AG08396 (cell line): ENCODE measurements around the gene USP26.
A peak's percentile ranks its signal among the peaks of the same experiment; 100 is the strongest.
"Not testable (repeated sequence)": the region's sequence is repeated elsewhere in the genome, so short reads cannot be mapped to it uniquely, and the experiment has no call there.

Experiments
- DNase-seq: peaks from one replicate; pipeline ENCODE4 v3.0.0; 2012; ENCODE audit warnings: low spot score, mixed read lengths

USP26 gene

DNA sequence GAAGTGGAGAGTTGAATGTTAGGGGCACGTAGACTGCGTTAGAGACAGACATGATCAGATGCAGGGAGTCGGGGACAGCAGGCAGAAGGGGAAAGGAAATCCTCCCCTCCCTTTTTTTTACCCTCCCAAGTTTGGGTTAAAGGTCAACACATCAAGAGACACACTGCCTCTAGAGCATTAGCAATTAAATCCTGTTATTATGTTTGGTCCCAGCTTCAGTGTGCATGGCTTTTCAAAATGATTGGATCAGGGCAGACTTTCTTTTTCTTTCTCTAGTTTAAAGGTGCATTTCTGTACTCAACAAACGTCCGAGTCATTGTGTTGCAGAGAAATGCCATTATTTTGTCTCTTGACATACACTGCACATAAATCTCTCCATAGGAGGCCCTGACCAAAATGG lies 63.9 kb downstream of the USP26 start:
- no peak for DNase-seq

DNA sequence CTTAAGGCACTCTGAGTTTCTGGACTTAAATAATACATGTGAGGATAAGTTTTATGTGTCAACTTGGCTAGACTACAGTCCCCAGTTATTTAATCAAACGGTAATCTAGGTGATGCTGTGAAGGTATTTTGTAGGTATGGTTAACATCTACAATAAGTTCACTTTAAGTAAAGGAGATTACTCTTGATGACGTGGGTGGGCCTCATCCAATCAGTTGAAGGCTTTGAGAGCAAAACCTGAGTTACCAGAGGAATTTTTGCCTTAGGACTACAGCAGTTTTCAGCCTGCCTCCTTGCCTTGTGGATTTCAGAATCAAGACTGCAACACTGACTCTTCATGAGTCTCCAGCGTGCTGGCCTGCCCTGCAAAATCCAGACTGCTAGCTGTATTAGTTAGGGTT lies 78.7 kb downstream of the USP26 start:
- DNase-seq: no peak

DNA sequence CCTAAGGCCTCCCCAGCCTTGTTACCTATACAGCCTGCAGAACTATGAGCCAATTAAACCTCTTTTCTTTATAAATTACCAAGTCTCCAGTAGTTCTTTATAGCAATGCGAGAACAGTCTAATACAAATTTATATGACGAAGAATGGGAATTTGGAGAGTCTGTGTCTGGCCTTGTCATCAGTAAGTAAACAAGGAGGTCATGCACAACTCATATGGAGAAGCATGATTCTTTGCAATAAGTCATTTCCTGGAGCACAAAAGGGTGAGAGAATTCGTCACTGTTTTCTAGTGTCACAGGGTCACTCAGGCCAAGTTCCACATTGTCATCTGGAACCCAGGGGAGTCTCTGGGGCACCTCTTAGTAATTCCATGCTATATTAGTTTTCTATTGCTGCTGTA lies 89.5 kb downstream of the USP26 start:
- DNase-seq: no peak

DNA sequence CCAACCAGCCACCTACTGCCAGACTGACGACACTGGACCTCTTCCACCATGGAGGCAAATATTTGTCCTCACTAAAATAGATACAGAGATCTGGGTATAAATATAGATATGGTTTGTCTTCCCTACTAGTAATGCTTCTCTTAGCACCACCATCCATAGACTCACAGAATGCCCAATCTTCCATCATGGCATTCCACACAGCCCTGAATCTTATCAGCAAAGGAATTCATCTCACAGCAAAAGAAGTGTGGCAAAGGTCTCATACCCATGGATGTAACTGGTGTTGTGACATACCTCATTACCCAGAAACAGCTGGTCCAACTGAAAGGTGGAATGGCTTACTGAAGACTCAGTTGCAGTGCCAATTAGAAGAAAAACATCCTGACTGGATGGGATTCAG lies 91.3 kb downstream of the USP26 start:
- no peak for DNase-seq

DNA sequence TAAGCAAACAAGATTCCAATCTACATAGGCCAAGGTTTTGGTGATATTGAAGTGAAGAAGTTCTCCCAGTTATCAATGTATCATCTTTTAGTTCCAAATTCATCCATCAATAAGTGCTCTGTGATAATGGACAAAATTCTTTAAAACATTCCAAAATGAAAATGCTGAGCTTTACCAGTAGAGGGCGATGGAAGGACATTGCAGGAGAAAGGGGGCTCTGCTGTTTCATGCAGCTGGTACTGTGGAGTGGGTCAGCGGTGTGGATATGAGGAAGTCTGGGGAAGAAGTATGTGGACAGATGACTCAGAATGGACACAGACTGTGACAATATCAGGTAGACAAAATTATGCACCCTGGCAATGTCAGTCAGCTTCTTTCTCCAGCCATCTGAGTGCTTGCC lies 91.9 kb downstream of the USP26 start:
- DNase-seq: peak; percentile 18

DNA sequence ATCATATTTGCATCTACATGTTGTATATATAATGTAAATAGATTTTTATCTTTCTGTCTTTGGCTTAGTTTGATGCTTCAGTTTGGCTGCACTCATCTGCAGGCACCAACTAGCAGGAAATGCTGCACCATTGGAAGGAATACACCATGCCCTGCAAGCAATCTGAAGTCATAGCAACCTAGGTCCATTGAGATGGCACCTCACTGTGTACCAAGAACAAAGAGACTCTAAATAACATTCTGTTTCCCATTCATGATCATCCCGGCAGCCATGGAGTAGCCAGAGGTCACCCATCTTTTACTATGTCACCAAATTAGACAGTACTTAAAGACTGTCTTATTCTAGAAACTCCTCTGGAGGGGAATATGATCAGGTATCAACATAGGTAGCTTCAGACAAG lies 97.7 kb downstream of the USP26 start:
- no peak for DNase-seq

DNA sequence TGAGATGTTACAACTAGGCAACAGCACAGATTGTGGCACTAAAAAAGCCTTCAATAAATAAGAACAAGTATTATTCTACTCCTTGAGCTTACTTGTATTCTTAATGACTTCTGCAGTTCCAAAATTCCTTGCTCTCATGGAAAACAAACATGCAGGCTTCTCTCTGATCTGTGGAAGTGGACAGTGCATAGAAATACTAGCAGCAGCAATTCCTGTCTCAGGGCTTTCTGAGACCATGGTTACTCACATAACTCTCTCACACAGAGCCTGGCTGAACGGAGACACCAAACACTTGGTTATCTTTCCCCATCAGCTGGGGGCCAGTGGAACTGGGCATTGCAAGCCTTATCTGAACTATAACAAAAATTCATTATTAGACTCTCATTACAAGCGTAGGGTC lies 106.1 kb downstream of the USP26 start:
- DNase-seq: no peak

DNA sequence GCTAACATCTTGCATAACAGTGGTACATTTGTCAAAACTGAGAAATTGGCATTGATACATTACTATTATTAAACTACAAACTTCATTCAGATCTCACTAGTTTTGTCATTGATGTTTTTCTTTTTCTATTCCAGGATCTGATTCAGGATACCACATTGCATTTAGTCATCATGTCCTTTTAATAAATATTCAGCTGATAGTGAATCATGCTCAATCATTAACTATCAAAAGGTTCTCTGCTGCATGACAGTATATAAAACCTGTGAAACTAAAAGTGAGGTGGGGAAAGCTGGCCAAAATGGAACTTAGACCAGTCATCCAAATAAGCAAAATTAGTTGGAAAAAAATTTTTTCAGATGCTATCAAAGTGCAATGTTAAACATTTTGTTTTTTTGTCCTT lies 110.4 kb downstream of the USP26 start:
- no peak for DNase-seq

DNA sequence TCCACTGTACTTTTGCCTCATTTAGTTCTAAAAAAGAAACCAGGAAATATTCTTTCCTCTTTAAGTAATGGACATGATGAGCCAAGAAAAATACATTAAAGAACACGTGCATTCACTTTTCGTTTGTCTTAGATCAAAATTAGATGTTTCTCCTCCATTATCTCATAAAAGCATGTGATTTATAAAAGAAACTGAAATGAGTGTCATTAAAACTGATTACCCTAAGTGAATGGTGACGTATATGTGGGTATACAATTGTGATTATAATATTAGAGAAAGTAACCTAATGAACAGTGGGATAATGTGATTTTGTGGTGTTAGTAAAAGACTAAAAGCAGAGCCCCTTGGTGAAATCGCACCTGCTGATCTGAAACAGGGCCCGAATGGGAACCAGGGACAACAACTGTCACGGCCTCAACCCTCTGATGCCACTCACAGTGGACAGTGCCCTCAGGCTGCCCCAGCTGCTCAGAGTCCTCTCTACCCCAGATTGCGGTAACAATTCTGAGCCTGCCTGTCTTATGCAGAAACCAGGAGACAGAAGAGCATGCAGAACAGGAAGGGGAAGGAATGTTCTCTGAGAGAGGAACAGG lies 112.8 kb downstream of the USP26 start:
- no peak for DNase-seq

DNA sequence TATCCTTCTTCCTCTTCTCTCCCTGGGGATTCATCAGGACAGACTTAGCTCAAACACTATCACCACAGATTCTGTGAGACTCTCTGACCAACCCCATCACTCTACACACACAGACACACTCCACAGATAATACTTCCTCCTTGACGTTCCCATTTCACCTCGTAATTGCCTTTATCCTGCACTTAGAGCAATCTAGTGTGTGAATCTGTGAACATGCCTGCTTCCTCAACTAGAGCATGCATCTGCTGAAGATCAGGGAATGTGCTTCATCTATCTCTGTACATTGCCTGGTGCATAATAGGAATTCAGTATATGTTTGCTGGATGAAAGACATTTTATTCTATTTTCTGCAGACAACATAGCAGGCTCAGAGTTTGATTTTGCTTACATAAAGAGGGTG lies 113.4 kb downstream of the USP26 start:
- DNase-seq: no peak

DNA sequence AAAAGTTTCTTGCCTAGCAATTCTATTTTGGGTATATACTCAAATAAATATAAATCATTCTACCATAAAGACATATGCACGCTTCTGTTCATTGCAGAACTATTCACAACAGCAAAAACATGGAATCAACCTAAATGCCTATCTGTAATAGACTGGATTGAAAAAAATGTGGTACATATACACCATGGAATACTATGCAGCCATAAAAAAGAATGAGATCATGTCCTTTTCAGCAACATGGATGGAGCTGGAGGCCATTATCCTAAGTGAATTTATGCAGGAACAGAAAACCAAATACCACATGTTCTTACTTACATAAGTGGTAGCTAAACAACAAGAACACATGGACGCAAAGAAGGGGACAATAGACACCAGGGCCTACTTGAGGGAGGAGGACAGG lies 116.9 kb downstream of the USP26 start:
- not testable (repeated sequence) for DNase-seq
